T-helper 2 cell treated with Interferon-gamma antibody and Interleukin-4, amounts not matched to agents 100 ng/mL and 5 ng/mL, for 36 hours (primary cell): ENCODE results near the gene MAP3K19. TPM values are rescaled to one million over a fixed set of nuclear protein-coding genes. Genes with fewer than 3 reads are reported as not detected.
"Not testable (repeated sequence)": the region's sequence is repeated elsewhere in the genome, so short reads cannot be mapped to it uniquely, and the experiment has no call there.

ENCODE experiments used
- intact Hi-C: fragments of 100-400 bp; cut with micrococcal nuclease; formaldehyde crosslinking; loops from one replicate; pipeline ENCODE4 v1.15.1; 2023
- total RNA-seq: library from RNA; stranded (reverse); gene quantifications from 2 replicates; pipeline ENCODE4 v1.2.3, GENCODE V29; 2022

Gene MAP3K19
- total RNA-seq, 1 donor from 2014 or later, result not detected

DNA sequence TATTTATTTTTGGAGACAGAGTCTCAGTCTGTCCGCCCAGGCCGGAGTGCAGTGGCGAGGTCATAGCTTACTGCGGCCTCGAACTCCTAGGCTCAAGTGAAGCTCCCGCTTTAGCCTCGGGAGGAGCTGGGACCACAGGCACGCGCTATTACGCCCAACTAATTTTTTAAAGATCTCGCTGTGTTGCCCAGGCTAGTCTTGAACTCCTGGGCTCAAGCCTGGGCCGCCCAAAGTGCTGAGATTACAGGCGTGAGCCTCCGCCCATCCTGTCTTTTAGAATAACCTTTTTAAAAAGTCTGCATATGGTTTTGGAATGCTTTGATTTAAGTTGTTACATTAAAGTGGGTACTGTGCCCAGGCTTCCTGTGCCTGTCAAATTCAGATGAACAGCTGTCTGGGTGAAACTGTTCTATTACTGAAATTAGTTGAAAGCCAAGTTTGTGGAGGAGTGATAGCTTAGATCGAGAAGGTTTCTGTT lies 5.8 kb upstream of the MAP3K19 start:
- intact Hi-C loops, result loop anchor here (1.0 to 10.0 kb wide), 7 partner anchors 135 to 932 kb away; partner anchors contain the start of genes CCNT2, DARS1, MCM6 and UBXN4

DNA sequence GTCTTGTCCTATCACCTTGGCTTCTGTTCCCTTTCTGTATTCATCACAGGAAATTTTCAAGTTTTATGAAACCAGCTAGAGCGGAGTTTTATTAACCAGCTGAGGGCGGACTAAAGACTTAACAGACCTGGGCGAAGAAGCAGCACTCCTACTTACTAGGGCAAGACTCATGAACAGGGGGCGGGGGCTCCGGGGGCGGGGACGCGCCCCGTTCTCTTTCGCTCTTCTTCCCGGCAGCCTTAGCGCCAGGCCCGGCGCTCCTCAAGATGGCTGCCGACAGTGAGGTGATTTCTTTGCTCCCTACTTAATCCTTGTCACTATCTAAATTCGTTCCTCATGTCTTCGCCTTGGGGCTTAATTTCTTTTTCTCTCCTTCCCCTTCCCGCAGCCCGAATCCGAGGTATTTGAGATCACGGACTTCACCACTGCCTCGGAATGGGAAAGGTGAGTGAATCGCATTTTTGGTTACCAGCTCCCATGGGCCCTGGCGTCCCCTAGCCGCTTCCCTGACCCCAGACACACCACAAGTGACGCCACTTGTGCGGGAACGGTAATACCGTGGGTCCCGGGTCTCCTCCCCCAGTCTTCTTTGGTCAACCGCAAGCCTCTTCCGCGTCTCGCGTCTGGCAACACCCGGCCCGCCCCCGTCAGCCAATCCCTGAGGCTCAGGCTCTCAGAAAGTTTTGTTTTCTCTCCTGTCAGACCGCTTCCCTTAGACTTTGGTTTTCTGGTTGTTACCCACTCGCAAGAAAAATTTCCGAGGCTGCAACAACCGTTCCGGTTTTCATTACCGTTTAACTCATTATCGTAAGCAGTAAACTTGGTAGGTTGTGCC lies 5.0 kb upstream of the MAP3K19 start, which contains the start of gene RAB3GAP1:
TSS of gene RAB3GAP1 (plus strand) at position 251 of the 835 bp plus-strand sequence. CDS start at position 267, 16 bp downstream.
- intact Hi-C loops, result loop anchor here (1.0 to 10.0 kb wide), 7 partner anchors 134 to 933 kb away; partner anchors contain the start of genes CCNT2, DARS1, MCM6 and UBXN4

DNA sequence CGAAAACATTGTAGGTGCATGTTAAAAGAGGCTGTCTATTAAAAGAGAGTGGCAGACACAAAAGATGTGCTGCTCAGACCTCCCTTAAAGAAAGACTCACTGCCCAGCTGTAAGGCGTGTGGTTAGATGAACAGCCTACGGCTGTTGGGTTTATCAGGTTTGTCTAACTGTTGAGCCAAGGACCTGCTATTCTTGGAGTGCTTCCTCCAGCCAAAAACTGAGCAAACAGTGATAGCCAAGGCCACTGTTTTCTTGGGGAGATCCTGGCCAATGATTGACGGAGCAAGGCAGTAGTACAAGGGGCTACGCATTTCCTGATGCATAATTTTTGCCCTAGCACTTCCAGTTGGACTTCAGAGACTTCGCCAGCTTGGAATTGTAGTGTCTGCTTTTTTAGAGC lies 3.4 kb upstream of the MAP3K19 start:
- intact Hi-C loops, result loop anchor here (10.0 kb wide), 1 partner anchor 934 kb away; the partner anchor contains the start of gene DARS1

DNA sequence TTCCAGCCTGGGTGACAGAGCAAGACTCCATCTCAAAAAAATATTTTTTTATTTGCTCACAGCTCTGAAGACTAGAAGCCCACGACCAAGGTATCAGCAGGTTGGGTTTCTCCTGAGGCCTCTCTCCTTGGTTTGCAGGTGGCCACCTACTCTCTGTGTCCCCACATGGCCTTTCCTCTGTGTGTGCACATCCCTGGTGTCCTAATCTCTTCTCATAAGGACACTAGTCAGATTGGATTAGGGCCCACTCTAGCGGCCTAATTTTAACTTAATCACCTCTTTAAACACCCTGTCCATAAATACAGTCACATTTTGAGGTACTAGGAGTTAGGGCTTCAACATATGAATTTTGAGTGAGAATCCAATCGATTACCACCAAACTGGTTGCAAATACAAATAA lies 2.9 kb upstream of the MAP3K19 start:
- intact Hi-C loops, result loop anchor here (10.0 kb wide), 1 partner anchor 935 kb away; the partner anchor contains the start of gene DARS1

DNA sequence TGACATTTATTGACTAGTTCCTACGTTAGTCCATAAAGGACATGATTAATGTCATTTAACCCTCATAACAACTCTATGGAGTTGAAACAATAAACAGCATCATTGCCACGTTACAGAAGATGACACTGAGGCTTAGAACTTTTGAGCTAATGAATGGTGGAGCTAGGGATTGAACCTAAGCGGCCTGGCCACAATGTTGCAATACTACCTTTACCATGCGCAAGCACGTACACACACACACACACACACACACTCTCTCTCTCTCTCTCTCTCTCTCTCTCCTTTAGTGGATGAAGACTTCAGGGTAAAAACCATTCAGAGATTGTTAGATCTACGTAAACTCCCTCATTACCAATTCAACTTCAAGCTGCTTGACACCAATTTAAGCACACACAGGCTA lies 875 bp upstream of the MAP3K19 start:
- intact Hi-C loops, result no loop called here

DNA sequence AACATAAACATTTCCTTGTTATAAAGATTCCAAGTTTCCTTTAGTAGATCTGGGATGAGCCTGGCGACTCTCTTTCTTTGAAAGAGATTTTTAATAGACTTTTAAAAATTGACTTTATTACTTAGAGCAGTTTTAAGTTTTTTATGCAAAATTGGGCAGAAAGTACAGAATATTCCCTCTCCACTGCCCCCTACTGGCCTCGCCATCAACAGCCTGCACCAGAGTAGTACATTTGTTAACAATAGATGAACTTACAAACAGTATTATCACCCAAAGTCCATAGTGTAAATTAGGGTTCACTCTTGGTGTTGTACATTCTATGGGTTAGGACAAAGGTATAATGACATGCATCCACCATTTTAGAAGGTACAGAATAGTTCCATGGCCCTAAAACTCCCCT lies 3.9 kb downstream of the MAP3K19 start:
- intact Hi-C loops, result no loop called here

DNA sequence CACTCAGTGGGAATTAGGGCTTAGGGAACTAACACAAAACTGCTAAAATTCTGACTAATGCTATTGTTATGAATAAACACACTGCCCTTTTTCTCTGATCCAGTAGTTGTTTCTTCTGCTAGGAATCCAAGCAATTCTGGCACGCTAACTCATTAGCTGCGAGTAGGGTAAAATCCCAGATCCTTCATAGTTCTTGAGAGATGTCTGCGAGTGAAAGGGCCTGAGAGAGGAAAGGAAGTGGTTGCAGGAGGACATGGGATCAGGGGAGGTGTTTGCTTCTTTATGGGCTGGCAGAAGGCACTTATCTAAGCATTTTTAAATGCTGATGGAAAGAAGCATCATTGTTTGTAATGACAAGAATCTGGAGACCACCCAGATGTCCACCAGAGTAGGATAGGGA lies 9.4 kb downstream of the MAP3K19 start:
- intact Hi-C loops, result no loop called here

DNA sequence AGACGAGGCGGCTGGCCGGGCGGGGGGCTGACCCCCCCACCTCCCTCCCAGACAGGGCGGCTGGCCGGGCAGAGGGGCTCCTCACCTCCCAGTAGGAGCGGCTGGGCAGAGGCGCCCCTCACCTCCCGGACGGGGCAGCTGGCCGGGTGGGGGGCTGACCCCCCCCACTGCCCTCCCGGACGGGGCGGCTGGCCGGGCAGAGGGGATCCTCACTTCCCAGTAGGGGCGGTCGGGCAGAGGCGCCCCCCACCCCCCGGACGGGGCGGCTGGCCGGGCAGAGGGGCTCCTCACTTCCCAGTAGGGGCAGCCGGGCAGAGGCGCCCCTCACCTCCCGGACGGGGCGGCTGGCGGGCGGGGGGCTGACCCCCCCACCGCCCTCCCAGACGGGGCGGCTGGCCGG lies 14.0 kb downstream of the MAP3K19 start:
- intact Hi-C loops, result not testable (repeated sequence)

DNA sequence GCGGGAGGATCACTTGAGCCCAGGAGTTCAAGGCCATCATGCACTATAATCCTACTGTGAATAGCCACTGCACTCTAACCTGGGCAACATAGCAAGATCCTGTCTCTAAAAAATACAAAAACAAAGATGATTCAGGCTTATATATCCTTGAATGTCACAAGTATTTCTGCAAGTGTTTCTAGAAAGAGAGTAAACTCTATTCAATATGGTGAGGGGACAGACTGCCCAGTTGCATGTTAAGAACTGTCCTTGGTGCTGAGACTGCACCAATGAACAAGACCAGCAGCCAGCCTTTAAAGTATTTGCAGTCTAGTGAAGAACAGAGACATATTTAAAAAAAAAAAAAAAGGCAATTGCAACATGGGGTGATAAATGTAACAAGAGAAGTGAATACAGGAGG lies 16.4 kb downstream of the MAP3K19 start:
- intact Hi-C loops, result no loop called here

DNA sequence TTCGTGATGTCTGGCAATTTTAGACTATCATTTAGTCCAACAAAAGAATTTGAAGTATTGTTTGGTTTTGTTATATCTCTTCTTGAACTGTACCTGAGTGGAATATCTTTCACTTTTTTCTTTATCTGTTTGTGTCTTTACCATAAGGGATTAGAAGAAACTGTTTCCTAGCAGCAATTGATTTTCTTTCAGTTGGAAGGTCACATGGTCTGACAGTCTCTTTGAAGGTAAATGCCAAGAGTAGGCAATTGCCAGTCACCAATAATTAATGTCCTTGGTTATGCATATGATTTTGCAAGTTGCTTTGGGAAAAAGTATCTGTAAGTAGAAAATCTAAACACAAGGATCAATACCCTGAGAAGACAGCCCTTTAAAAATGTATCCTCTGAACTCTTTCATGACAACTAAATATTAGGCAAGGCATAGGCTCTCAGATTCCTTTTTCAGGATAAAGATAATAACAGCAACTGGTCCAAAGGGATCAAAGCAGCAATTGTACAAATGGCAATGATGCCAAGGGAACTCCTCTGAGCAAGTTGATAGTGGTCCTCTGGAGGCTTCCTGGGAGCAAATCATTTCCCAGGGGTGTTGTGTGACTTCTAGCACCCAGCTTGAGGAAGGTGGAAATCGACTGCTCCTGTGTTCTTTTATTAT lies 17.6 kb downstream of the MAP3K19 start:
- intact Hi-C loops, result no loop called here

DNA sequence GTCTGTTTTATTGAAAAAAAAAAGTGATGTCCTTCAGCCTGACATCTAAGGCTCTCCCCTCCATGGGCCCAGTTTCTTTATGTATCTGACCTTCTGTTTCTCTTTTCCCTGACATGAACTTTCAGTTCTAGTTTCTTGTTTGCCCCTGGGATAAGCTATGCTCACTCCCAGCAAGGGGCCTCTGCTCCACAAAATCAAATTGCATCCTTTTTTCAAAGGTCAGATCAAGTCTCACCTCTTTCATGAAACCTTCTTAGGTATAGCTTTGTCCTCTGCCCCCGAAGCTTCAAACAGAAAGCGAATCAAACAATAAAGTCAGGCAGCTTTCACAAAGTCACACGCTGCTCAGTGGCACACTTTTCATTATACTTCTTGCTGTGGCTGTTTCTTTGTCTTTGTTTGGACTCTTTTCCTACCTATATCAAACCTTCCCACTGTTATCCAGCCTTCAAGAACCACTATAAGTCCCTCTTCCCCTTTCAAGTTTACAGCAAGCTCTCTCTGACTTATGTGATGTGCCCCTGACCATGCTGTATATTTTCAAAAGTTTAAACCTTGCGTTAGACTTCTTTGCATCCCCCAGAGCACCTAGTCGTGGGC lies 23.3 kb downstream of the MAP3K19 start:
- intact Hi-C loops, result no loop called here

DNA sequence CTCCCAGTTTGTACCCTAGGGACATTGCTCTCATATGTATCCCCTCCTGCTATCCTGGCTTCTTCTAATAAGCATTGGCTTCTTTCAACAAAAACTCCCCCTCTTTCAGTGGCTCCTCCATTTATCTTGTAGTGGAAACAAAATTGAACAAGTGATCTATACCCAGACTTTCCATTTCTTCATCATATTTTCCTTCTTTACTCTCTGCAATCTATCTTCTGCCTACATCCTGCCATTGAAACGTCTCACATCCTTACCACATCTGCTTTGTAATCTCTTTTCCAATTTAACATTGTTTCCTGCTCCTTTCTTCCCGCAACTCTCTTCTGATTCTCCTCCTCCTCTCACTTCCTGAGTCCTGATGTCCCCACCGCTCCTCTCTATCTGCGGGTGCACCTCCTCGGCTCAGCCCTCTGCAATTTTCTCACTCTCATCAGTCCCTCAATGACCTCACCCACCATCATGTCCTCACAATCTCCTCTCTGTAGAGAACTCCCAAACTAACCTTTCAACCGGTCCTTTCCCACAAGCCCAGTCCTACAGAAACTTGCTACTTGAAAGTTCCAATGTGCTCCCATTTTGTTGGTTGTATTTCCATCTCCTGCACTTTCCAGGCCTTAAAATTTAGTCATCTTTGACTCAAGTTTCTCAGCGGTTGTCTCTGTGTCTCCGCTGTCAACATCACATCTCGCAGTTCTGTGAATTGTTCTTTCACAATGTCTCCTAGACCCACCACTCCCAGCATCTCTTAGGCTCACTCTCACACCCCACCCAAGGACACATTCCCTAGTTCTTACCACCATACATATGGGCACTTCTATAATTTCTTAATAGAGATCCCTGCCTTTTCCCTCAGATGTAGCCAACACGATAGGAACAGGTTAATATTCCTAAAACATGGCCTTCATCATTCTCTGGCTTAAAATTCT lies 24.0 kb downstream of the MAP3K19 start:
- intact Hi-C loops, result no loop called here

DNA sequence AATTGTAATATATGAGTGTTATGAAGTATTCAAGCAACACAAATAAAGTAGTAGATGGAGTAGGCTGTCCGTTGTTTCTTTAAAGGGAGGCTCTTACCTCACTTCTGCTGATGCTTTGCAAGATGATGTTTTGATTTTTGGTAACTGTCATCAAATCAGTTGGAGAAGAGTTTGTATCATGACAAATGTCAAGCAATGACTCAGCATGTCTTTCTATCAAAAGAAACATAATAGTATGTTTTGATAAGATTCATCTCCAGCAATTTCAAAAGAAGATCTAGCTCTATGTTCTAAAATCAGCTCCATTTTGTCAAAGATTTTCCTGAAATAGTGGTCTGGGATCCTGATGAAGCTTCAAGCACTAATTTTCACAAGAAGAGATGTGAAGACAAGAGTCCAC lies 25.6 kb downstream of the MAP3K19 start:
- intact Hi-C loops, result no loop called here

DNA sequence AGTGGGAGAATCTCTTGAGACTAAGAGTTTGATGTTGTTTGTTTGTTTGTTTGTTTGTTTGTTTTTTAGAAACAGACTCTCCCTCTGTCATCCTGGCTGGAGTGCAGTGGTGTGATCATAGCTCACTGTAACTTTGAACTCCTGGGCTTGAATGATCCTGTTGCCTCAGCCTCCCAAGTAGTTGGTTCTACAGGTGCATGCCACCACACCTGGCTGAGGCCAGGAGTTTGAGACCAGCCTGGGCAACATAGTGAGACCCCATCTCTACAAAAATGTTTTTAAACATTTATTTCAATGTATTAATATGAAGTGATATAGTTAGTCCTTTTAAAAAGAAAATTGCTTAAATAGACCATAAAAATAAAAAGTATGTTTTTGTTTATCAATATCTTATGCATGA lies 35.6 kb downstream of the MAP3K19 start:
- intact Hi-C loops, result no loop called here

DNA sequence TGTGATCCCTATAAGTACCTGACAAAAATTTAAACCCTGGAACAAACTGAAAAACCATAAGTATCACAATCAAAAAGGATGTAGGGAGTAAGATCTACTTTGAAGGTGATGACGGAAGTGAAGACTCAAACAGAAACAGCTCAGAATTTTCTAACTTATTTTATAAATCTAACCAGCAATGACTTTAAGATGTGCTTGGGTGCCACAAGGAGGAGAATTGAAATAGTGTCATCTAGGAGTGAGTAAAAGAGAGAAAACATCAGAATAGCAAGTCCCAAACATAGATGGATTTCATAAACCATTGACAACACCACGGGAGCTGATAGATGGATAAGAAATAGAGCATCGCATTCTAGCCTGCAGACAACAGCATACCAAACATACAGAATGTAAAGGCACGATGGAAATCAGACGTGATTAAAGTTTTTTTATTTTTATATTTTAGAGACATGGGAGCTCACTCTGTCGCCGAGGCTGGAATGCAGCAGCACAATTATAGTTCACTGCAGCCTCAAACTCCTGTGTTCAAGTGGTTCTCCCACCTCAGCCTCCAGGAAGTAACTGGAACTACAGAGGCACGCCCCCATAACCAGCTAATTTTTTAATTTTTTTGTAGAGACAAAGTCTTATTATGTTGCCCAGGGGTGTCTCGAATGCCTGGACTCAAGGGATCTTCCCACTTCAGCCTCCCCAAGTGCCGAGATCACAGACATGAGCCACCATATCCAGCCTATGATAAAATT lies 36.9 kb downstream of the MAP3K19 start:
- intact Hi-C loops, result no loop called here

DNA sequence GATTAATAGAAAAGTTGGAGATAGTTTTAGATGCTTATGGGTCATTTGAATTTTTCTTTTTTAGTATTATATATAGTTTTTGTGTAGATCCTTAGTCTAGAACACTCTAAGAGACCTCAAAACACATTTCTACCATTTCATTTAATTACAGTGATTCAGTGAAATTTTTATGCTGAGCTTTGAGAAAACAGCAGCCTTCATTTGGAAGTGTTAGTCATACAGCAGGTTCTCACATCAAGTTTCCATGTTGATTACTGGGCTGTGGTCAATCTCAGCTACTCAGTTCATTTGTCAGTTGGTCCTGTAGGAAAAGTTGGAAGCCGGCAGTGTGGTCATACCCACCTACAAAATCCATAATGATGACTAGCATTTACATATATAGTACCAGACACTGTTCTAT lies 37.9 kb downstream of the MAP3K19 start:
- intact Hi-C loops, result loop anchor here (10.0 kb wide), 1 partner anchor 465 kb away; no protein-coding TSS in a partner anchor

DNA sequence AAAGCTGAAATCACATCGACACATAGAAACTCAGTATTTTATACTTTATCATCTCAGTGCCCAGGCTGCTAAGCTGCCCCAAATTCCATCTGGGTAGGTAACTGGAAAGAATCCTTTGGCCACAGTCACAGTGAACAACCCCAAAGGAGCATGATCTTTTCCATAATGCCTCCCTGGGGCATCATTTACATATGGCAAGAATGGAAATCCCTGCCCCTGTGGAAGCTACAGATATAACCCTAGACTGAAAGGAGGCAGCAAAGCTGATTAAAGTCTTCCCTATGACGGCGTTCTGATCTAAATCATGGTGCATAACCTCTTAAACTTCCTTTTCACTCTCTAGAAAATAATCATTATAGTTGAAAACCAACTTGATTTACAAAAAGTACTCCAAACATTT lies 41.5 kb downstream of the MAP3K19 start:
- intact Hi-C loops, result loop anchor here (10.0 kb wide), 1 partner anchor 469 kb away; no protein-coding TSS in a partner anchor

DNA sequence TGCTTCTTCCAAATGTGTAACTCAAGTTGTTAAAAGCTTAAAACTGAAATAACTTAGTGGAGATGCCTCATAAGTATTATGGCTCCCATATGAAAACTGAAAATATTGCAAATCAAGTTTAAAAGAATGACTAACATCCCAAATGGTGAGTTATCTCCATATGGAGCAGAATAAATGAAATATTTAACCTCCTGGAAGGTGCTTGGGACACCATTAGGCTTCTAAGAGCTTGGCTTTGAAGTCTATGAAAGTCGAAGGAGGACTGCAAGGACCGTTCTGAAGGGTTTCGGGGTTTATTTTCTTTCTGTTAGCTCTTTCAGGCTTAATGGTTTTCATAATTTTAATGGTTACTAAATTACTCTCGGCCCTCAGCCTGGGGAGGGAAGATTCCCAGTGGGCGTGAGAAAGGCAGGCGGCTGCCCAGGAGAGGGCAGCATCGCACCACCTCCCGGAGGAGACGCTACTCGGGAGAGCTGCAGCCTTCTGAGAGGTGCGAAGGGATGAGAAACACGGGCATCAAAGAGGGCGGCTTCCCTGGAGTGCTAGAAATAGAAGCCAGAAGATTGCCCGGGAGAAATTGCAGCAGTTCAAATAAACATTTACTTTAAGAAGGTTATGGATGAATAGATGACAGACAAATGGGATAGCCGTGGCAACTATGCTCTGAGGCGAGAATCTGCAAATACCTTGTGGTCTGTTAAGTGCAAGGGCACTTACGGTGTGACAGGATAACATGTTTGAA lies 43.1 kb downstream of the MAP3K19 start:
- intact Hi-C loops, result loop anchor here (1.0 to 10.0 kb wide), 3 partner anchors 471 to 706 kb away; no protein-coding TSS in a partner anchor

DNA sequence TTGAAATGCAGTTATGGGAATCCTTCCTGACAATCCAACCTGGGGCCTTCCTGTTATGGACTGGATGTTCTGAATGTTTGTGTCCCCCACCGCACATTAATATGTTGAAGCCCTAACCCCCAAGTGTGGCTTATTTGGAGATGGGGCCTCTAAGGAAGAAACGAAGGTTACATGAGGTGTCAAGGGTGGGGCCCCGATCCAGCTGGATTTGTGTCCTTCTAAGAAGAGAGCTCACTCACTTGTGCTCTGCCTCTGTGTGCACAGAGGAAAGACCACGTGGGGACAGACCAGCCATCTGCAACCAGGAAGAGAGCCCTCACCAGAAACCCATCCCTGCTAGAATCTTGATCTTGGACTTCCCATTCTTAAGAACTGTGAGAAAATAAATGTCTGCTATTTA lies 44.4 kb downstream of the MAP3K19 start:
- intact Hi-C loops, result loop anchor here (5.0 to 10.0 kb wide), 2 partner anchors 472 to 599 kb away; no protein-coding TSS in a partner anchor
